ENCODE results near the gene TMED9.
A peak's percentile ranks its signal among the peaks of the same experiment; 100 is the strongest.

Gene TMED9

DNA sequence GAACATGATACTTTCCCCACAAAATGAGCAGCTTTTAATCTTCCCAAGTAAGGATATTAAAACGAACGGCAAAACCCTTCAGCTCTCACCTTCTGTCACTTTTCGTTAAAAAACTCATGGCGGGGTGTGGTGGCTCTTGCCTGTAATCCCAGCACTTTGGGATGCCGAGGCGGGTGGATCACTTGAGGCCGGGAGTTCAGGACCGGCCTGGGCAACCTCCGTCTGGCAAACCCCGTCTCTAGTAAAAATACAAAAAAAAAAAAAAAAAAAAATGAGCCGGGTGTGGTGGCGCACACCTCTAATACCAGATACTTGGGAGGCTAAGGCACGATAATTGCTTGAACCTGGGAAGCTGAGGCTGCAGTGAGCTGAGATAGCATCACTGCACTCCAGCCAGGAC lies 902 bp downstream of the TMED9 start:
- H3K4me2 ChIP-seq (ENCODE audit: low read length) = peak overlapping the region; percentile 78
- H2AFZ ChIP-seq (ENCODE audit: insufficient read depth, low read length, poor library complexity) = no peak overlapping the region
- no peak overlapping the region for H3K4me3 ChIP-seq (ENCODE audit: low read depth, low read length)
- H3K27ac ChIP-seq (ENCODE audit: low read depth, low read length) = no peak overlapping the region
- no CpG with 5 or more reads among the region's 13 CpGs for WGBS (ENCODE audit: extremely low coverage, insufficient coverage, insufficient read length)
- H3K18ac ChIP-seq (ENCODE audit: low read length) = no peak overlapping the region
- H2BK12ac ChIP-seq (ENCODE audit: low read length) = no peak overlapping the region
- no peaks in the 10 kb centered on the region for H3K27me3 ChIP-seq (ENCODE audit: insufficient read depth, low read length)
- H4K12ac ChIP-seq (ENCODE audit: low read depth, low read length) = no peak overlapping the region
- H3K14ac ChIP-seq (ENCODE audit: low read length) = no peak overlapping the region
- no peaks in the 10 kb centered on the region for H3K4me1 ChIP-seq (ENCODE audit: control insufficient read depth in 1 of 2, insufficient read depth in 2 of 2, low read length in 2 of 2)
- no peak overlapping the region for H3K9ac ChIP-seq (ENCODE audit: low read length)
- no peak overlapping the region for H2BK5ac ChIP-seq (ENCODE audit: low read depth, low read length, poor library complexity)
- H3K79me1 ChIP-seq (ENCODE audit: low read length) = peaks cover 5% of the 10 kb centered on the region
- peak overlapping the region; percentile 56 for H3K4ac ChIP-seq (ENCODE audit: low read depth, low read length)
- H3K79me2 ChIP-seq (ENCODE audit: control insufficient read depth, insufficient read depth, low read length, poor library complexity) = peaks cover 6% of the 10 kb centered on the region
- H2BK120ac ChIP-seq (ENCODE audit: insufficient read depth, low read length, poor library complexity) = no peak overlapping the region
- no peak overlapping the region for H4K8ac ChIP-seq (ENCODE audit: low read depth, low read length)
- no peak overlapping the region for H4K91ac ChIP-seq (ENCODE audit: low read depth, low read length)
- no peak overlapping the region for H2AK5ac ChIP-seq (ENCODE audit: low read length)
- no peak overlapping the region for H3K23ac ChIP-seq (ENCODE audit: low read length)
- no peaks in the 10 kb centered on the region for H3K9me3 ChIP-seq (ENCODE audit: insufficient read depth, low read depth, low read length)
- DNase-seq = no peak
- peaks cover 34 to 35% of the 10 kb centered on the region in 2 experiments for H3K36me3 ChIP-seq (ENCODE audit: control insufficient read depth in 1 of 2, insufficient read depth in 2 of 2, low read length in 2 of 2)

- Histone ChIP-seq H3K4me3 (ENCODE audit: low read depth, low read length) (peak overlapping the region; percentile 51), H3K14ac (ENCODE audit: low read length) (no peak overlapping the region), H4K91ac (ENCODE audit: low read depth, low read length) (no peak overlapping the region), H2BK12ac (ENCODE audit: low read length) (no peak overlapping the region), H3K27ac (ENCODE audit: low read depth, low read length) (no peak overlapping the region), H4K8ac (ENCODE audit: low read depth, low read length) (no peak overlapping the region), H3K23ac (ENCODE audit: low read length) (no peak overlapping the region), H3K9ac (ENCODE audit: low read length) (no peak overlapping the region), H3K4me2 (ENCODE audit: low read length) (peak overlapping the region; percentile 78), H2BK5ac (ENCODE audit: low read depth, low read length, poor library complexity) (no peak overlapping the region), H2AK5ac (ENCODE audit: low read length) (no peak overlapping the region), H3K79me2 (ENCODE audit: control insufficient read depth, insufficient read depth, low read length, poor library complexity) (peaks cover 6% of the 10 kb centered on the region), H3K9me3 (ENCODE audit: insufficient read depth, low read depth, low read length) (no peaks in the 10 kb centered on the region), H4K12ac (ENCODE audit: low read depth, low read length) (no peak overlapping the region), H3K18ac (ENCODE audit: low read length) (no peak overlapping the region), H2BK120ac (ENCODE audit: insufficient read depth, low read length, poor library complexity) (no peak overlapping the region), H3K36me3 (ENCODE audit: control insufficient read depth in 1 of 2, insufficient read depth in 2 of 2, low read length in 2 of 2) (peaks cover 34 to 35% of the 10 kb centered on the region in 2 experiments), H3K79me1 (ENCODE audit: low read length) (peaks cover 5% of the 10 kb centered on the region), H3K4ac (ENCODE audit: low read depth, low read length) (no peak overlapping the region), H3K27me3 (ENCODE audit: insufficient read depth, low read length) (no peaks in the 10 kb centered on the region), H3K4me1 (ENCODE audit: control insufficient read depth in 1 of 2, insufficient read depth in 2 of 2, low read length in 2 of 2) (no peaks in the 10 kb centered on the region), H2AFZ (ENCODE audit: insufficient read depth, low read length, poor library complexity) (no peak overlapping the region)
- no peak for DNase-seq
- no CpG with 5 or more reads among the region's 3 CpGs for WGBS (ENCODE audit: extremely low coverage, insufficient coverage, insufficient read length)
Measured at GRCh38 chr5:177593511-177593910, 1.5 kb downstream of the TMED9 start.

DNA sequence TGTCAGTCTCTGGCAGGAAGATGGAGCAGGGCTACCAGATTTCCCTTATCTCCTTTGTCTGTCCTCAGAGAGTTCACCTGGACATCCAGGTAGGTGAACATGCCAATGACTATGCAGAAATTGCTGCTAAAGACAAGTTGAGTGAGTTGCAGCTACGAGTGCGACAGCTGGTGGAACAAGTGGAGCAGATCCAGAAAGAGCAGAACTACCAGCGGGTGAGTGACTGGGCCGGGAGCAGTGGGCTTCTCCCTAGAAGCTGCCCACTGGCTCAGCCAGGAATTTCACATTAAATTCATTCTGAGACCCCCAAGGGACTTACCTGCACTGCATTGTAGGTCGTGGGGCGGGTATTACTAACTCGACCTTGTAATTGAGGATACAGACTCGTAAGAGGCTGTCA lies 2.1 kb downstream of the TMED9 start:
- peaks cover 34 to 35% of the 10 kb centered on the region in 2 experiments for H3K36me3 ChIP-seq (ENCODE audit: control insufficient read depth in 1 of 2, insufficient read depth in 2 of 2, low read length in 2 of 2)
- H2AFZ ChIP-seq (ENCODE audit: insufficient read depth, low read length, poor library complexity) = no peak overlapping the region
- DNase-seq = no peak
- peaks cover 6% of the 10 kb centered on the region for H3K79me2 ChIP-seq (ENCODE audit: control insufficient read depth, insufficient read depth, low read length, poor library complexity)
- H3K4me3 ChIP-seq (ENCODE audit: low read depth, low read length) = no peak overlapping the region
- no peak overlapping the region for H3K9ac ChIP-seq (ENCODE audit: low read length)
- H3K23ac ChIP-seq (ENCODE audit: low read length) = no peak overlapping the region
- H3K27ac ChIP-seq (ENCODE audit: low read depth, low read length) = no peak overlapping the region
- H3K9me3 ChIP-seq (ENCODE audit: insufficient read depth, low read depth, low read length) = no peaks in the 10 kb centered on the region
- H3K79me1 ChIP-seq (ENCODE audit: low read length) = peaks cover 5% of the 10 kb centered on the region
- no peak overlapping the region for H2BK120ac ChIP-seq (ENCODE audit: insufficient read depth, low read length, poor library complexity)
- H3K18ac ChIP-seq (ENCODE audit: low read length) = no peak overlapping the region
- no peak overlapping the region for H2BK12ac ChIP-seq (ENCODE audit: low read length)
- no peak overlapping the region for H2BK5ac ChIP-seq (ENCODE audit: low read depth, low read length, poor library complexity)
- no peaks in the 10 kb centered on the region for H3K27me3 ChIP-seq (ENCODE audit: insufficient read depth, low read length)
- H3K4ac ChIP-seq (ENCODE audit: low read depth, low read length) = no peak overlapping the region
- H4K91ac ChIP-seq (ENCODE audit: low read depth, low read length) = no peak overlapping the region
- peaks cover 0 to 2% of the 10 kb centered on the region in 2 experiments for H3K4me1 ChIP-seq (ENCODE audit: control insufficient read depth in 1 of 2, insufficient read depth in 2 of 2, low read length in 2 of 2)
- no peak overlapping the region for H2AK5ac ChIP-seq (ENCODE audit: low read length)
- H4K12ac ChIP-seq (ENCODE audit: low read depth, low read length) = no peak overlapping the region
- no CpG with 5 or more reads among the region's 8 CpGs for WGBS (ENCODE audit: extremely low coverage, insufficient coverage, insufficient read length)
- H3K4me2 ChIP-seq (ENCODE audit: low read length) = no peak overlapping the region
- no peak overlapping the region for H4K8ac ChIP-seq (ENCODE audit: low read depth, low read length)
- H3K14ac ChIP-seq (ENCODE audit: low read length) = no peak overlapping the region

DNA sequence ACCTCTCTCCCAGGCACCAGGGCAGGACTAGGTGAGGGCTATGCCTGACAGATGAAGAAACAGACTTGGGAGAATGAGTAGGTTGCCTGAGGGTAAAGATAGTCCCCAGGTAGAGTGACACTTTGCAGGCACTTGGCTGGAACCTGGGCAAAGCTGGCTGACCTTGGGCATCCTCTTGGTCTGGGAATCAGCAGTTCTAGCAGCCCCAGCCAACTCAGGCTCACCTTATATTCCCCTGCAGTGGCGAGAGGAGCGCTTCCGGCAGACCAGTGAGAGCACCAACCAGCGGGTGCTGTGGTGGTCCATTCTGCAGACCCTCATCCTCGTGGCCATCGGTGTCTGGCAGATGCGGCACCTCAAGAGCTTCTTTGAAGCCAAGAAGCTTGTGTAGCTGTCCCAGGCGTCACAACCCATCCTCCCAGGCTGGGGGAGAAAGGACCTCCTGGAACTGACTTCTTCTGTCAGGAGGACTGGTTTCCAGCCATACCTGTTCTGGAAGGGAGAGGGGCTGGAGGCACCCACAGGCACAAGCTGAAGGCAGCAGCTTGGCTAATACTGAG lies 3.1 kb downstream of the TMED9 start:
- WGBS (ENCODE audit: extremely low coverage, insufficient coverage, insufficient read length) = no CpG with 5 or more reads among the region's 8 CpGs

More for the DNA sequence above, 3.1 kb downstream of the TMED9 start:
- Histone ChIP-seq H4K12ac (ENCODE audit: low read depth, low read length) (no peak overlapping the region), H3K36me3 (ENCODE audit: control insufficient read depth in 1 of 2, insufficient read depth in 2 of 2, low read length in 2 of 2) (peaks cover 34 to 35% of the 10 kb centered on the region in 2 experiments), H3K79me2 (ENCODE audit: control insufficient read depth, insufficient read depth, low read length, poor library complexity) (peaks cover 10% of the 10 kb centered on the region), H3K4me1 (ENCODE audit: control insufficient read depth in 1 of 2, insufficient read depth in 2 of 2, low read length in 2 of 2) (peaks cover 0 to 2% of the 10 kb centered on the region in 2 experiments), H3K14ac (ENCODE audit: low read length) (no peak overlapping the region), H3K9ac (ENCODE audit: low read length) (no peak overlapping the region), H3K4ac (ENCODE audit: low read depth, low read length) (no peak overlapping the region), H3K79me1 (ENCODE audit: low read length) (peaks cover 10% of the 10 kb centered on the region), H3K27me3 (ENCODE audit: insufficient read depth, low read length) (no peaks in the 10 kb centered on the region), H3K4me3 (ENCODE audit: low read depth, low read length) (no peak overlapping the region), H2BK120ac (ENCODE audit: insufficient read depth, low read length, poor library complexity) (no peak overlapping the region), H3K23ac (ENCODE audit: low read length) (no peak overlapping the region), H3K9me3 (ENCODE audit: insufficient read depth, low read depth, low read length) (no peaks in the 10 kb centered on the region), H2AK5ac (ENCODE audit: low read length) (no peak overlapping the region), H3K4me2 (ENCODE audit: low read length) (no peak overlapping the region), H2AFZ (ENCODE audit: insufficient read depth, low read length, poor library complexity) (no peak overlapping the region), H3K27ac (ENCODE audit: low read depth, low read length) (no peak overlapping the region), H3K18ac (ENCODE audit: low read length) (no peak overlapping the region), H2BK5ac (ENCODE audit: low read depth, low read length, poor library complexity) (no peak overlapping the region), H4K8ac (ENCODE audit: low read depth, low read length) (no peak overlapping the region), H4K91ac (ENCODE audit: low read depth, low read length) (no peak overlapping the region), H2BK12ac (ENCODE audit: low read length) (no peak overlapping the region)
- DNase-seq = no peak
